ENCODE data around the gene RPL13. TPM values are rescaled to one million over a fixed set of nuclear protein-coding genes. Genes with fewer than 3 reads are reported as not detected.

The RPL13 gene
- 1,676 and 2,235 TPM in 2 replicates for total RNA-seq

DNA sequence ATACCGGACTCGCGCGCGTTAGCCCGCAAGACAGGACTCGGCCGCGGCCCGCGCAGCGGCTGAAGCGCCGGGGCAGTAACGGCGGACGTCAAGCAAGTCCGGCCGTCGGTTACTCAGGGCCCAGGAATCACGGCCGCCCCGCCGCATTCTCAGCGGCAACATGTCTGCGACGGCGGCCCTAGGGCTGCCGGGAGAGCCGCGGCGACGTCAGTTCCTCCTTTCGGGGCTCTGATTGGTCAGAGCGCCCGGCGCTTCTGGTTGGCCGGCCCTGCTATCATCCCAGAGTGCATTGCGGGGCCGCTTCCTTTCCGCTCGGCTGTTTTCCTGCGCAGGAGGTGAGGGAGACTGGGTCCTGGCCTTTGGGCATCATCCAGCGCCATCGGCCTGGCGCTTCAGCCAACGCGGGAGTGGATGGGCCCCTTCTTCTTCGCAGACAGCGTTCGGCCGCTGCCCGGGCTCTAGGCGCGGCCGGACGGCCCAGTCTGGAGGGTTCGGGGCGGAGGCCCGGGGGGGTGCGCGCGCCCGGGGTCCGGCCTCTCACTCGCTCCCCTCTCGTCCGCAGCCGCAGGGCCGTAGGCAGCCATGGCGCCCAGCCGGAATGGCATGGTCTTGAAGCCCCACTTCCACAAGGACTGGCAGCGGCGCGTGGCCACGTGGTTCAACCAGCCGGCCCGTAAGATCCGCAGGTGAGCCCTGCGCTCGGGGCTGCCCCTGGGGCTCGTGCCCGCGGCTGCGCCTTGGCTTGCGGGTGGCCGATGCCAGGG, at the start of gene RPL13:
Gene RPL13, plus strand, starts transcription at position 305 of the 764 bp plus-strand sequence. Its CDS starts 278 bp downstream, at position 583.

DNA sequence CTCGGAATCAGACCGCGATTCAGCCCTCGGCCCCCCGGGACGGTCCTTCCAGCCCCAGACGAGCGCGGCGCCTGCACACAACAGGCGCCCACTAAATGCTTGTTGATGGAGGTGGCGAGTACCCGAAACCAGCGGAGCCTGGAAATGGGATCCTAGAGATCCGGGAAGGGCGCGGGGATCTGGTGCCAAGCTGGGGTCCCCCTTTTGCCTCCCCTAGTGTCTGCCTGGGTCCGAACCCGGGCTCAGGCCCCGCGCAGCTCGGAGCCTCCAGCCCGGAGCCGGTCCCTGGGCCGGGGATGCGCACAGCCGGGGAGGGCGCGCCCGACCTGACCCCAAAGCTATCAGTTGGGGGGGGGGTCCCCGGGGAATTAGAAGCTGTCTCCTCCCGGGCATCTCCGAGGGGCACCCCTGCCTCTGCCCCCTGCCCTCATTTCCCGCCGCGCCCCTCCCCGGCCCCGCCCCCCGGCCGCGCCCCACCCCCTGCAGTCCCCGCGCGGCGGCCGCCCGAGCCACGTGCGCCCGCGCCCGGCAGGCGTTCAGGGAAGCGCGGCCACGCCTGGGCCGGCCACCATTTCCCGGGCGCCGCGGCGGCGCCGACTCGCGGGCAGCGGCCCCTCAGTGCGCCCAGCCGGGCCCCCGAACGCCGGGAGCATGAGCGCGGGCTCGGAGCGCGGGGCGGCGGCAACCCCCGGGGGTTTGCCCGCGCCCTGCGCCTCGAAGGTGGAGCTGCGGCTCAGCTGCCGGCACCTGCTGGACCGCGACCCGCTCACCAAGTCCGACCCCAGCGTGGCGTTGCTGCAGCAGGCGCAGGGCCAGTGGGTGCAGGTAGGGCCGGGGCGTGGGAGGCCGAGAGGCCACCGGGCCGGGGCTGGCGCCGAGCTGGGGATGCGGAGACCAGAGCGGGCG, 15.0 kb downstream of the RPL13 start, which contains the start of gene CPNE7:
Gene CPNE7, plus strand, starts transcription at position 512 of the 906 bp plus-strand sequence. Its CDS starts 140 bp downstream, at position 652.

DNA sequence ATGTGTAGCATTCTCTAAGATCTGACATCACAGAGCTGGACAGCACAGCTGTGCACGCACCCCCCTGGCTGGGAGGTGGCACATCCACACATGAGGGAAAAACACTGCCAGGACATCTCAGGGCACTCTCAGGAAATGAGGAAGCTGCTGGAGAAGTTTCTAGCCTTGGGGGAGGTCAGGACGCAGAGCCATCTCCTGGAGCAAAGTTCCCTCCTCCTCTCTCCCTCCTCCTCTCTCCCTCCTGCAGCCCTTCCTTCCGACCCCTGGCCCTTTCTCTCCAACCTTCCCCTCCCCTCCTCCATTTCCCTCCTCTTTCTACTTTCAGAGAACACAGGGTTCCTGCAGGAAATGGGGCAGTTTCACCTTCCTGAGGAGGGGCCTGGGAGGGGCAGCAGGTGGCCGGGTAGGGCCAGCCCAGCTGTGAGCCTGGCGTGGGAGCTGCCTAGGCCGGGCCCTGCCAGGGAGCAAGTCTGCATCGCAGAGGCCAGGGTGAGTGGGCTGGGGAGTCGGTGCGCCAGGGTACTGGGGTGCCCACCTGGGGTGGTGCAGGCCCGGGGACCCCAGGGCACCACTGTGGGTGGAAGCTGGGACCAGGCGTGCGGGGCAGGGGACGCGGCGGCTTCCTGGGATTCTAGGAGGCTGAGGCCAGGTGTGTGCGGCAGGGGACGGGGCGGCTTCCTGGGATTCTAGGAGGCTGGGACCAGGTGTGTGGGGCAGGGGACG, 52.9 kb downstream of the RPL13 start, which contains the start of gene DPEP1:
Gene DPEP1, plus strand, starts transcription at position 412 of the 723 bp plus-strand sequence. CDS start 16,769 bp downstream, outside the sequence.

Other genes starting within 250 kb of the RPL13 start
- gene ANKRD11, start 70.1 kb upstream of the RPL13 start, total RNA-seq: 45.5 and 99.8 TPM in 2 replicates
- 93.6 and 180 TPM in 2 replicates for gene SPG7, start 52.3 kb upstream of the RPL13 start, total RNA-seq
- gene CPNE7, start 15.1 kb downstream of the RPL13 start, total RNA-seq: 1.3 and 3.6 TPM in 2 replicates
- 0.32 and 1.1 TPM in 2 replicates for gene DPEP1, start 53.0 kb downstream of the RPL13 start, total RNA-seq
- 94.9 and 121 TPM in 2 replicates for gene CHMP1A, start 97.0 kb downstream of the RPL13 start, total RNA-seq
- 1.9 and 3.8 TPM in 2 replicates for gene SPATA33, start 97.2 kb downstream of the RPL13 start, total RNA-seq
- gene CDK10, start 126.0 kb downstream of the RPL13 start, total RNA-seq: 32.2 and 62.8 TPM in 2 replicates
- 13.0 and 18.1 TPM in 2 replicates for gene SPATA2L, start 141.0 kb downstream of the RPL13 start, total RNA-seq
- gene VPS9D1, start 160.2 kb downstream of the RPL13 start, total RNA-seq: 2.6 and 7.4 TPM in 2 replicates
- gene ZNF276, start 160.9 kb downstream of the RPL13 start, total RNA-seq: 16.4 and 31.5 TPM in 2 replicates

Measured in bladder microvascular endothelial cell (primary cell).